Measurements from ENCODE around the gene HYAL2. TPM values are rescaled to one million over a fixed set of nuclear protein-coding genes. Genes with fewer than 3 reads are reported as not detected.

The HYAL2 gene
- total and polyA plus RNA-seq, 2 of the 8 experiments (the other 6 are each of a cell fraction or from before 2014, with no cell fraction given) = 51.9 to 176 TPM

- peak overlapping the region; percentile 87; the same call in 1 of the 2 replicates for H3K18ac ChIP-seq (ENCODE audit: extremely low read depth, low read length)
- no peak overlapping the region for H4K5ac ChIP-seq (ENCODE audit: insufficient read length, low read depth, low read length)
- TF ChIP-seq SIN3A (conservative IDR thresholded peaks at IDR 0.05 in 1 of 2, IDR thresholded peaks at IDR 0.05 in 1 of 2; ENCODE audit: low read depth in 1 of 2, low read length in 2 of 2) (no peak), RAD21 (IDR thresholded peaks at IDR 0.05 in 1 of 2, conservative IDR thresholded peaks at IDR 0.05 in 1 of 2; ENCODE audit: low read depth in 2 of 2, low read length in 2 of 2) (peak; percentile 41 to 44; a peak in 3 of 4 replicates), CREB1 (IDR thresholded peaks at IDR 0.05) (no peak), E2F6 (IDR thresholded peaks at IDR 0.05) (peak; percentile 30; the same call in 1 of the 2 replicates), CTCF (IDR thresholded peaks at IDR 0.05; ENCODE audit: control extremely low read depth in 1 of 3, insufficient read depth in 1 of 3, low read depth in 1 of 3, low read length in 3 of 3) (peak in 1 of 3 experiments; percentile 34; a peak in 1 of 4 replicates)
- no peaks in the 10 kb centered on the region for H4K20me1 ChIP-seq (replicated peaks in 1 of 2; ENCODE audit: control insufficient read depth in 1 of 2, insufficient read depth in 2 of 2, low read length in 2 of 2)
- 0 out of 2 replicates have a peak overlapping the region, but pooled peaks have one; percentile 75 for H2BK12ac ChIP-seq (ENCODE audit: low read depth, low read length)
- H2AK5ac ChIP-seq (ENCODE audit: low read depth, low read length) = 0 out of 2 replicates have a peak overlapping the region, but pooled peaks have one; percentile 72
- H3K4me1 ChIP-seq (replicated peaks in 1 of 4; ENCODE audit: control insufficient read depth in 3 of 4, insufficient read depth in 4 of 4, low read length in 3 of 4) = peaks cover 0 to 32% (median 23%) of the 10 kb centered on the region in 4 experiments; a peak in 6 of 7 replicates
- H3K23ac ChIP-seq (ENCODE audit: insufficient read length) = no peak overlapping the region
- no peak overlapping the region for H3K4me3 ChIP-seq (ENCODE audit: extremely low read depth in 1 of 4, insufficient read depth in 2 of 4, low read depth in 3 of 4, low read length in 4 of 4)
- no peak overlapping the region for H3K9ac ChIP-seq (replicated peaks in 1 of 4; ENCODE audit: extremely low read depth in 1 of 4, low read depth in 3 of 4, low read length in 3 of 4)
- H3K27me3 ChIP-seq (replicated peaks in 1 of 4; ENCODE audit: control insufficient read depth in 3 of 4, extremely low read depth in 1 of 4, insufficient read depth in 3 of 4, low read length in 3 of 4) = no peaks in the 10 kb centered on the region; a peak in 2 of 7 replicates
- no peak overlapping the region for H3K4ac ChIP-seq (replicated peaks; ENCODE audit: insufficient read length, low read depth, low read length)
- H3K14ac ChIP-seq (ENCODE audit: insufficient read length) = no peak overlapping the region
- POLR2A ChIA-PET (ENCODE audit: partially characterized antibody) = interaction anchor here (0.8 to 1.9 kb wide), 7 partner anchors 10 to 168 kb away, joined by 3 to 7 read pairs (median 5); partner anchors contain the start of genes CYB561D2 and NPRL2
- no peak overlapping the region for H2BK20ac ChIP-seq (ENCODE audit: low read length)
- no peak overlapping the region for H3K27ac ChIP-seq (ENCODE audit: low read depth, low read length)
- H3K79me1 ChIP-seq (ENCODE audit: low read depth, low read length) = 0 out of 2 replicates have a peak, but pooled peaks cover 2% of the 10 kb centered on the region
- WGBS, 2 experiments (ENCODE audit: extremely low coverage in 1 of 2, insufficient coverage in 1 of 2, insufficient read length in 1 of 2, insufficient replicate concordance in 2 of 2, low coverage in 1 of 2, low lambda C conversion rate in 2 of 2, missing lambda C conversion rate in 1 of 2) = 80% methylated on average over 14 of the region's 14 CpGs; no CpG with 5 or more reads in 1 of the 2 experiments
- no peak overlapping the region for H2AFZ ChIP-seq (ENCODE audit: low read length)
- no peak for DNase-seq (ENCODE audit: low read depth in 1 of 2, low spot score in 2 of 2)
- H2BK15ac ChIP-seq (ENCODE audit: low read length) = peak overlapping the region; percentile 48; the same call in 1 of the 2 replicates
- no peak for FAIRE-seq
- H3K23me2 ChIP-seq (ENCODE audit: low read depth, low read length) = peaks cover 4% of the 10 kb centered on the region; the same call in 1 of the 2 replicates
- no peak overlapping the region for H3K56ac ChIP-seq (replicated peaks; ENCODE audit: insufficient read length, low read depth, low read length)
- H2BK120ac ChIP-seq (replicated peaks; ENCODE audit: low read depth, low read length) = no peak overlapping the region
- peak overlapping the region; percentile 86 for H4K91ac ChIP-seq (replicated peaks; ENCODE audit: insufficient read length, low read length)
- no peak overlapping the region for H4K8ac ChIP-seq (ENCODE audit: extremely low read depth, insufficient read depth, low read length)
- no peaks in the 10 kb centered on the region for H3K36me3 ChIP-seq (ENCODE audit: control insufficient read depth in 2 of 4, insufficient read depth in 4 of 4, low read length in 3 of 4)
- H3K4me2 ChIP-seq (ENCODE audit: insufficient read depth in 1 of 2, low read depth in 2 of 2, low read length in 2 of 2) = no peak overlapping the region
- H3K79me2 ChIP-seq (ENCODE audit: control insufficient read depth in 1 of 2, insufficient read depth in 2 of 2, low read length in 2 of 2) = no peaks in the 10 kb centered on the region
- no peaks in the 10 kb centered on the region for H3K9me3 ChIP-seq (ENCODE audit: insufficient read depth in 2 of 2, low read depth in 1 of 2, low read length in 1 of 2)
- no peak overlapping the region for H2BK5ac ChIP-seq (ENCODE audit: low read depth, low read length)
- CTCF ChIA-PET (ENCODE audit: partially characterized antibody) = interaction anchor here (0.6 to 5.5 kb wide), 32 partner anchors 9 to 225 kb away, joined by 3 to 52 read pairs (median 5); partner anchors contain the start of genes CYB561D2 and NPRL2
These were observed 48.0 kb upstream of the HYAL2 start for GRCh38 chr3:50370594-50370993.
